Measurements from ENCODE around the gene AP2A1.
A peak's percentile ranks its signal among the peaks of the same experiment; 100 is the strongest.

AP2A1 gene

GRCh38 chr19:49809941-49810389 is 43.2 kb downstream of the AP2A1 start:
- no peak for TF ChIP-seq CTCF (IDR thresholded peaks at IDR 0.05; ENCODE audit: control insufficient read depth, extremely low read depth, insufficient read depth)
- no peak for DNase-seq (ENCODE audit: low read depth)
- H3K4me3 ChIP-seq (ENCODE audit: low read depth, low read length) = no peak overlapping the region

GRCh38 chr19:49811328-49811727 is 44.5 kb downstream of the AP2A1 start:
- no peak for DNase-seq (ENCODE audit: low read depth)
- no peak for TF ChIP-seq CTCF (IDR thresholded peaks at IDR 0.05; ENCODE audit: control insufficient read depth, extremely low read depth, insufficient read depth)
- no peak overlapping the region for H3K4me3 ChIP-seq (ENCODE audit: low read depth, low read length)

- TF ChIP-seq CTCF (IDR thresholded peaks at IDR 0.05; ENCODE audit: control insufficient read depth, extremely low read depth, insufficient read depth) = no peak
- peak overlapping the region; percentile 86 for H3K4me3 ChIP-seq (ENCODE audit: low read depth, low read length)
- DNase-seq (ENCODE audit: low read depth) = no peak
These were observed 45.7 kb downstream of the AP2A1 start for GRCh38 chr19:49812452-49812996.

- peak within 1 kb of the TSS; percentile 86 for H3K4me3 ChIP-seq (ENCODE audit: low read depth, low read length)
- TF ChIP-seq CTCF (IDR thresholded peaks at IDR 0.05; ENCODE audit: control insufficient read depth, extremely low read depth, insufficient read depth) = no peak
These were observed 46.4 kb downstream of the AP2A1 start, which contains the start of gene FUZ for GRCh38 chr19:49812997-49813861. TSS of gene FUZ (minus strand) at chr19:49813292. CDS start at chr19:49813106, 186 bp downstream.

GRCh38 chr19:49814010-49814409 is 47.2 kb downstream of the AP2A1 start:
- DNase-seq (ENCODE audit: low read depth) = no peak
- H3K4me3 ChIP-seq (ENCODE audit: low read depth, low read length) = peak overlapping the region; percentile 86
- TF ChIP-seq CTCF (IDR thresholded peaks at IDR 0.05; ENCODE audit: control insufficient read depth, extremely low read depth, insufficient read depth) = no peak

More at GRCh38 chr19:49812997-49813861, 46.4 kb downstream of the AP2A1 start, which contains the start of gene FUZ:
- DNase-seq (ENCODE audit: low read depth) = peak; percentile 92

GRCh38 chr19:49816590-49816989 is 49.8 kb downstream of the AP2A1 start:
- H3K4me3 ChIP-seq (ENCODE audit: low read depth, low read length) = peak overlapping the region; percentile 94
- TF ChIP-seq CTCF (IDR thresholded peaks at IDR 0.05; ENCODE audit: control insufficient read depth, extremely low read depth, insufficient read depth) = no peak
- no peak for DNase-seq (ENCODE audit: low read depth)
